ENCODE measurements around the gene RNASEL.

RNASEL gene

GRCh38 chr1:182629080-182629479, 40.0 kb upstream of the RNASEL start:
- Histone ChIP-seq H3K9ac (ENCODE audit: low read depth, low read length) (no peak overlapping the region), H3K4me1 (ENCODE audit: control insufficient read depth, insufficient read depth, low read length) (no peaks in the 10 kb centered on the region), H3K4me3 (ENCODE audit: low read length) (no peak overlapping the region), H3K9me3 (replicated peaks; ENCODE audit: low read length) (no peaks in the 10 kb centered on the region), H3K36me3 (ENCODE audit: insufficient read depth, low read length) (no peaks in the 10 kb centered on the region), H3K4me2 (ENCODE audit: low read length) (no peak overlapping the region), H3K27me3 (ENCODE audit: control insufficient read depth, insufficient read depth, low read length) (no peaks in the 10 kb centered on the region)

- peaks cover 2% of the 10 kb centered on the region for H3K27me3 ChIP-seq (ENCODE audit: control insufficient read depth, insufficient read depth, low read length)
- no peaks in the 10 kb centered on the region for H3K9me3 ChIP-seq (replicated peaks; ENCODE audit: low read length)
- H3K36me3 ChIP-seq (ENCODE audit: insufficient read depth, low read length): no peaks in the 10 kb centered on the region
- H3K9ac ChIP-seq (ENCODE audit: low read depth, low read length): no peak overlapping the region
- H3K4me1 ChIP-seq (ENCODE audit: control insufficient read depth, insufficient read depth, low read length): no peaks in the 10 kb centered on the region
- no peak overlapping the region for H3K4me2 ChIP-seq (ENCODE audit: low read length)
- no peak overlapping the region for H3K4me3 ChIP-seq (ENCODE audit: low read length)
These were observed 39.6 kb upstream of the RNASEL start for GRCh38 chr1:182628657-182629056.

GRCh38 chr1:182627622-182628021, 38.6 kb upstream of the RNASEL start:
- Histone ChIP-seq H3K4me1 (ENCODE audit: control insufficient read depth, insufficient read depth, low read length) (no peaks in the 10 kb centered on the region), H3K4me3 (ENCODE audit: low read length) (no peak overlapping the region), H3K4me2 (ENCODE audit: low read length) (no peak overlapping the region), H3K27me3 (ENCODE audit: control insufficient read depth, insufficient read depth, low read length) (peaks cover 7% of the 10 kb centered on the region), H3K9ac (ENCODE audit: low read depth, low read length) (no peak overlapping the region), H3K36me3 (ENCODE audit: insufficient read depth, low read length) (no peaks in the 10 kb centered on the region), H3K9me3 (replicated peaks; ENCODE audit: low read length) (no peaks in the 10 kb centered on the region)

GRCh38 chr1:182626527-182626926, 37.5 kb upstream of the RNASEL start:
- Histone ChIP-seq H3K9me3 (replicated peaks; ENCODE audit: low read length) (no peaks in the 10 kb centered on the region), H3K4me2 (ENCODE audit: low read length) (no peak overlapping the region), H3K27me3 (ENCODE audit: control insufficient read depth, insufficient read depth, low read length) (peaks cover 14% of the 10 kb centered on the region), H3K9ac (ENCODE audit: low read depth, low read length) (no peak overlapping the region), H3K36me3 (ENCODE audit: insufficient read depth, low read length) (no peaks in the 10 kb centered on the region), H3K4me1 (ENCODE audit: control insufficient read depth, insufficient read depth, low read length) (no peaks in the 10 kb centered on the region), H3K4me3 (ENCODE audit: low read length) (no peak overlapping the region)

- no peak overlapping the region for H3K9ac ChIP-seq (ENCODE audit: low read depth, low read length)
- no peaks in the 10 kb centered on the region for H3K4me1 ChIP-seq (ENCODE audit: control insufficient read depth, insufficient read depth, low read length)
- H3K9me3 ChIP-seq (replicated peaks; ENCODE audit: low read length): no peaks in the 10 kb centered on the region
- no peaks in the 10 kb centered on the region for H3K36me3 ChIP-seq (ENCODE audit: insufficient read depth, low read length)
- H3K4me2 ChIP-seq (ENCODE audit: low read length): no peak overlapping the region
- no peak overlapping the region for H3K4me3 ChIP-seq (ENCODE audit: low read length)
- H3K27me3 ChIP-seq (ENCODE audit: control insufficient read depth, insufficient read depth, low read length): peaks cover 15% of the 10 kb centered on the region
These were observed 36.9 kb upstream of the RNASEL start for GRCh38 chr1:182625719-182626504.

- no peaks in the 10 kb centered on the region for H3K9me3 ChIP-seq (replicated peaks; ENCODE audit: low read length)
- no peak overlapping the region for H3K4me3 ChIP-seq (ENCODE audit: low read length)
- no peak overlapping the region for H3K4me2 ChIP-seq (ENCODE audit: low read length)
- no peaks in the 10 kb centered on the region for H3K4me1 ChIP-seq (ENCODE audit: control insufficient read depth, insufficient read depth, low read length)
- no peaks in the 10 kb centered on the region for H3K36me3 ChIP-seq (ENCODE audit: insufficient read depth, low read length)
- peaks cover 15% of the 10 kb centered on the region for H3K27me3 ChIP-seq (ENCODE audit: control insufficient read depth, insufficient read depth, low read length)
- H3K9ac ChIP-seq (ENCODE audit: low read depth, low read length): no peak overlapping the region
These were observed 36.0 kb upstream of the RNASEL start for GRCh38 chr1:182625024-182625423.

- no peaks in the 10 kb centered on the region for H3K36me3 ChIP-seq (ENCODE audit: insufficient read depth, low read length)
- no peak overlapping the region for H3K4me3 ChIP-seq (ENCODE audit: low read length)
- peaks cover 15% of the 10 kb centered on the region for H3K27me3 ChIP-seq (ENCODE audit: control insufficient read depth, insufficient read depth, low read length)
- H3K9me3 ChIP-seq (replicated peaks; ENCODE audit: low read length): no peaks in the 10 kb centered on the region
- no peak overlapping the region for H3K4me2 ChIP-seq (ENCODE audit: low read length)
- no peaks in the 10 kb centered on the region for H3K4me1 ChIP-seq (ENCODE audit: control insufficient read depth, insufficient read depth, low read length)
- no peak overlapping the region for H3K9ac ChIP-seq (ENCODE audit: low read depth, low read length)
These were observed 35.5 kb upstream of the RNASEL start for GRCh38 chr1:182624577-182624976.

- Histone ChIP-seq H3K9ac (ENCODE audit: low read depth, low read length) (no peak overlapping the region), H3K9me3 (replicated peaks; ENCODE audit: low read length) (no peaks in the 10 kb centered on the region), H3K36me3 (ENCODE audit: insufficient read depth, low read length) (no peaks in the 10 kb centered on the region), H3K4me2 (ENCODE audit: low read length) (no peak overlapping the region), H3K4me1 (ENCODE audit: control insufficient read depth, insufficient read depth, low read length) (no peaks in the 10 kb centered on the region), H3K27me3 (ENCODE audit: control insufficient read depth, insufficient read depth, low read length) (peaks cover 27% of the 10 kb centered on the region), H3K4me3 (ENCODE audit: low read length) (no peak overlapping the region)
These were observed 34.0 kb upstream of the RNASEL start for GRCh38 chr1:182622901-182623528.

- Histone ChIP-seq H3K9me3 (replicated peaks; ENCODE audit: low read length) (no peaks in the 10 kb centered on the region), H3K27me3 (ENCODE audit: control insufficient read depth, insufficient read depth, low read length) (peaks cover 32% of the 10 kb centered on the region), H3K4me1 (ENCODE audit: control insufficient read depth, insufficient read depth, low read length) (peaks cover 7% of the 10 kb centered on the region), H3K4me3 (ENCODE audit: low read length) (no peak overlapping the region), H3K36me3 (ENCODE audit: insufficient read depth, low read length) (no peaks in the 10 kb centered on the region), H3K4me2 (ENCODE audit: low read length) (no peak overlapping the region), H3K9ac (ENCODE audit: low read depth, low read length) (no peak overlapping the region)
These were observed 32.9 kb upstream of the RNASEL start for GRCh38 chr1:182621906-182622305.

GRCh38 chr1:182620924-182621585, 32.0 kb upstream of the RNASEL start:
- H3K27me3 ChIP-seq (ENCODE audit: control insufficient read depth, insufficient read depth, low read length): peaks cover 34% of the 10 kb centered on the region
- H3K36me3 ChIP-seq (ENCODE audit: insufficient read depth, low read length): no peaks in the 10 kb centered on the region
- H3K4me1 ChIP-seq (ENCODE audit: control insufficient read depth, insufficient read depth, low read length): peaks cover 10% of the 10 kb centered on the region
- no peaks in the 10 kb centered on the region for H3K9me3 ChIP-seq (replicated peaks; ENCODE audit: low read length)
- no peak overlapping the region for H3K4me3 ChIP-seq (ENCODE audit: low read length)
- no peak overlapping the region for H3K9ac ChIP-seq (ENCODE audit: low read depth, low read length)
- no peak overlapping the region for H3K4me2 ChIP-seq (ENCODE audit: low read length)

GRCh38 chr1:182617734-182618351, 28.8 kb upstream of the RNASEL start:
- H3K4me3 ChIP-seq (ENCODE audit: low read length): no peak overlapping the region

More at GRCh38 chr1:182617734-182618351, 28.8 kb upstream of the RNASEL start:
- no peak overlapping the region for H3K9ac ChIP-seq (ENCODE audit: low read depth, low read length)
- peaks cover 32% of the 10 kb centered on the region for H3K27me3 ChIP-seq (ENCODE audit: control insufficient read depth, insufficient read depth, low read length)
- H3K4me1 ChIP-seq (ENCODE audit: control insufficient read depth, insufficient read depth, low read length): peaks cover 27% of the 10 kb centered on the region
- H3K4me2 ChIP-seq (ENCODE audit: low read length): no peak overlapping the region
- no peaks in the 10 kb centered on the region for H3K9me3 ChIP-seq (replicated peaks; ENCODE audit: low read length)
- H3K36me3 ChIP-seq (ENCODE audit: insufficient read depth, low read length): no peaks in the 10 kb centered on the region

Data from skeletal muscle satellite cell (primary cell).